WTC11 (cell line): ENCODE data around the gene SAMD4A.

ENCODE experiments used
- CTCF ChIP-seq: fragments of 200-600 bp; IDR thresholded peaks from 2 replicates; pipeline ENCODE4 v1.8.0; 2022; ENCODE audit warnings: antibody characterized with exemption
- FOXP4 ChIP-seq: sonication (generic); formaldehyde crosslinking; IDR thresholded peaks from 2 replicates; pipeline ENCODE4 v1.8.0; 2022; ENCODE audit warnings: mild to moderate bottlenecking, missing genetic modification reagents
- GABPB1 ChIP-seq: sonication (generic); formaldehyde crosslinking; IDR thresholded peaks from 2 replicates; pipeline ENCODE4 v1.8.1; 2023; ENCODE audit warnings: mild to moderate bottlenecking, missing genetic modification reagents
- JUN ChIP-seq: sonication (generic); formaldehyde crosslinking; IDR thresholded peaks from 2 replicates; pipeline ENCODE4 v1.8.0; 2023; ENCODE audit warnings: mild to moderate bottlenecking, missing genetic modification reagents
- MAX ChIP-seq: sonication (generic); formaldehyde crosslinking; IDR thresholded peaks from 2 replicates; pipeline ENCODE4 v1.8.0; 2022; ENCODE audit warnings: mild to moderate bottlenecking, missing genetic modification reagents
- SMAD3 ChIP-seq: sonication (generic); formaldehyde crosslinking; IDR thresholded peaks from 2 replicates; pipeline ENCODE4 v1.8.0; 2022; ENCODE audit warnings: missing genetic modification reagents, mild to moderate bottlenecking, borderline replicate concordance
- USF1 ChIP-seq: sonication (generic); formaldehyde crosslinking; IDR thresholded peaks from 2 replicates; pipeline ENCODE4 v1.8.0; 2022; ENCODE audit warnings: mild to moderate bottlenecking, missing genetic modification reagents
- ZNF263 ChIP-seq: sonication (generic); formaldehyde crosslinking; IDR thresholded peaks from 2 replicates; pipeline ENCODE4 v1.8.1; 2022; ENCODE audit warnings: low read depth, mild to moderate bottlenecking, moderate library complexity, missing genetic modification reagents
- ZNF671 ChIP-seq: fragments of 250-450 bp; sonication (Bioruptor Pico); IDR thresholded peaks from 2 replicates; pipeline ENCODE4 v1.8.0; 2021; ENCODE audit warnings: mild to moderate bottlenecking

- TF ChIP-seq USF1 (CRISPR knock-in tag) (no peak), CTCF (no peak), GABPB1 (CRISPR knock-in tag) (no peak), SMAD3 (CRISPR knock-in tag) (no peak), MAX (CRISPR knock-in tag) (no peak), ZNF671 (CRISPR knock-in tag) (no peak), FOXP4 (CRISPR knock-in tag) (no peak), JUN (no peak), ZNF263 (CRISPR knock-in tag) (no peak)
Observed at GRCh38 chr14:54797556-54797955, 230.6 kb downstream of the SAMD4A start.
